ENCODE measurements around the gene FAIM2.

DNA sequence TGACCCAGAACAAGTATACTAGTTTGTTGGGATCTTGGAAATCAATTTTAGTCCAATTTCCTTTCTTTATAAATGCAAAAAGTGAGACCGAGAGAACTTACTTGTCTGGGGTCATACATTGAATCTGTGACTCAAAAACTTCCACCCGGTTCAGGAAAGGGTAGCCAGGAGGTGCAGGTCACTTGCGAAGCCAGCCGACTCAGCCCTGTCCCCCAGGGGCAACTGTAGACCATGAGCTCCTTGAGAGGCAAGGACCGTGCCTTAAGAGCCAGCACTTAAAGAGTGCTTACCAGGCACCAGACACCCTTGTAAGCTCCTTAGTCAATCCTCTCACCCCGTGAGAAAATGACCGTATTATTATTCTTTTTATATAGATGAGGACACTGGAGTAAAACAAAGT lies 60.3 kb downstream of the FAIM2 start:
- no peak for TF ChIP-seq ZNF645 (tag by site-specific recombination; IDR thresholded peaks at IDR 0.05)
- TF ChIP-seq, protein P1, sequence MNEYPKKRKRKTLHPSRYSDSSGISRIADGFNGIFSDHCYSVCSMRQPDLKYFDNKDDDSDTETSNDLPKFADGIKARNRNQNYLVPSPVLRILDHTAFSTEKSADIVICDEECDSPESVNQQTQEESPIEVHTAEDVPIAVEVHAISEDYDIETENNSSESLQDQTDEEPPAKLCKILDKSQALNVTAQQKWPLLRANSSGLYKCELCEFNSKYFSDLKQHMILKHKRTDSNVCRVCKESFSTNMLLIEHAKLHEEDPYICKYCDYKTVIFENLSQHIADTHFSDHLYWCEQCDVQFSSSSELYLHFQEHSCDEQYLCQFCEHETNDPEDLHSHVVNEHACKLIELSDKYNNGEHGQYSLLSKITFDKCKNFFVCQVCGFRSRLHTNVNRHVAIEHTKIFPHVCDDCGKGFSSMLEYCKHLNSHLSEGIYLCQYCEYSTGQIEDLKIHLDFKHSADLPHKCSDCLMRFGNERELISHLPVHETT (tag by site-specific recombination; IDR thresholded peaks at IDR 0.05): no peak
- no peak for TF ChIP-seq ZNF274 (IDR thresholded peaks at IDR 0.05; ENCODE audit: low read length)
- no peak for TF ChIP-seq ZNF274 (tag by site-specific recombination; IDR thresholded peaks at IDR 0.05; ENCODE audit: borderline replicate concordance)
- no peak for TF ChIP-seq CTCF (tag by site-specific recombination; IDR thresholded peaks at IDR 0.05)
- no peak for TF ChIP-seq ZNF529 (tag by site-specific recombination; IDR thresholded peaks at IDR 0.05; ENCODE audit: insufficient replicate concordance)
- TF ChIP-seq, protein P2, sequence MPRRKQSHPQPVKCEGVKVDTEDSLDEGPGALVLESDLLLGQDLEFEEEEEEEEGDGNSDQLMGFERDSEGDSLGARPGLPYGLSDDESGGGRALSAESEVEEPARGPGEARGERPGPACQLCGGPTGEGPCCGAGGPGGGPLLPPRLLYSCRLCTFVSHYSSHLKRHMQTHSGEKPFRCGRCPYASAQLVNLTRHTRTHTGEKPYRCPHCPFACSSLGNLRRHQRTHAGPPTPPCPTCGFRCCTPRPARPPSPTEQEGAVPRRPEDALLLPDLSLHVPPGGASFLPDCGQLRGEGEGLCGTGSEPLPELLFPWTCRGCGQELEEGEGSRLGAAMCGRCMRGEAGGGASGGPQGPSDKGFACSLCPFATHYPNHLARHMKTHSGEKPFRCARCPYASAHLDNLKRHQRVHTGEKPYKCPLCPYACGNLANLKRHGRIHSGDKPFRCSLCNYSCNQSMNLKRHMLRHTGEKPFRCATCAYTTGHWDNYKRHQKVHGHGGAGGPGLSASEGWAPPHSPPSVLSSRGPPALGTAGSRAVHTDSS (tag by site-specific recombination; IDR thresholded peaks at IDR 0.05): no peak
- TF ChIP-seq ZNF549 (tag by site-specific recombination; IDR thresholded peaks at IDR 0.05): no peak
- TF ChIP-seq, protein P3, sequence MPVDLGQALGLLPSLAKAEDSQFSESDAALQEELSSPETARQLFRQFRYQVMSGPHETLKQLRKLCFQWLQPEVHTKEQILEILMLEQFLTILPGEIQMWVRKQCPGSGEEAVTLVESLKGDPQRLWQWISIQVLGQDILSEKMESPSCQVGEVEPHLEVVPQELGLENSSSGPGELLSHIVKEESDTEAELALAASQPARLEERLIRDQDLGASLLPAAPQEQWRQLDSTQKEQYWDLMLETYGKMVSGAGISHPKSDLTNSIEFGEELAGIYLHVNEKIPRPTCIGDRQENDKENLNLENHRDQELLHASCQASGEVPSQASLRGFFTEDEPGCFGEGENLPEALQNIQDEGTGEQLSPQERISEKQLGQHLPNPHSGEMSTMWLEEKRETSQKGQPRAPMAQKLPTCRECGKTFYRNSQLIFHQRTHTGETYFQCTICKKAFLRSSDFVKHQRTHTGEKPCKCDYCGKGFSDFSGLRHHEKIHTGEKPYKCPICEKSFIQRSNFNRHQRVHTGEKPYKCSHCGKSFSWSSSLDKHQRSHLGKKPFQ (tag by site-specific recombination; IDR thresholded peaks at IDR 0.05): no peak

Measured in HEK293 (cell line).